Stomach (tissue), 4 donors: ENCODE measurements around the gene ARHGAP35.

Experiments
- EP300 ChIP-seq: sonication (generic); formaldehyde crosslinking; IDR thresholded peaks from one replicate; pipeline ENCODE4 v1.6.1; 2017; ENCODE audit warnings: antibody characterized with exemption
- POLR2AphosphoS5 ChIP-seq, 3 donors: sonication (generic); formaldehyde crosslinking; IDR thresholded peaks; one replicate each; pipeline ENCODE4 v1.6.1; 2016; ENCODE audit warnings: antibody characterized with exemption in 3 of 3
- TF ChIP-seq, protein P1 (sequence below), 7 experiments: fragments of 450-650 bp in 4 of 7; fragments of 200-600 bp in 3 of 7; sonication (generic) in 3 of 7; IDR thresholded peaks; one replicate each; pipeline ENCODE4 v1.5.1; 2016 to 2019; ENCODE audit warnings: antibody characterized with exemption in 7 of 7, control low read depth in 2 of 7, mild to moderate bottlenecking in 1 of 7

DNA sequence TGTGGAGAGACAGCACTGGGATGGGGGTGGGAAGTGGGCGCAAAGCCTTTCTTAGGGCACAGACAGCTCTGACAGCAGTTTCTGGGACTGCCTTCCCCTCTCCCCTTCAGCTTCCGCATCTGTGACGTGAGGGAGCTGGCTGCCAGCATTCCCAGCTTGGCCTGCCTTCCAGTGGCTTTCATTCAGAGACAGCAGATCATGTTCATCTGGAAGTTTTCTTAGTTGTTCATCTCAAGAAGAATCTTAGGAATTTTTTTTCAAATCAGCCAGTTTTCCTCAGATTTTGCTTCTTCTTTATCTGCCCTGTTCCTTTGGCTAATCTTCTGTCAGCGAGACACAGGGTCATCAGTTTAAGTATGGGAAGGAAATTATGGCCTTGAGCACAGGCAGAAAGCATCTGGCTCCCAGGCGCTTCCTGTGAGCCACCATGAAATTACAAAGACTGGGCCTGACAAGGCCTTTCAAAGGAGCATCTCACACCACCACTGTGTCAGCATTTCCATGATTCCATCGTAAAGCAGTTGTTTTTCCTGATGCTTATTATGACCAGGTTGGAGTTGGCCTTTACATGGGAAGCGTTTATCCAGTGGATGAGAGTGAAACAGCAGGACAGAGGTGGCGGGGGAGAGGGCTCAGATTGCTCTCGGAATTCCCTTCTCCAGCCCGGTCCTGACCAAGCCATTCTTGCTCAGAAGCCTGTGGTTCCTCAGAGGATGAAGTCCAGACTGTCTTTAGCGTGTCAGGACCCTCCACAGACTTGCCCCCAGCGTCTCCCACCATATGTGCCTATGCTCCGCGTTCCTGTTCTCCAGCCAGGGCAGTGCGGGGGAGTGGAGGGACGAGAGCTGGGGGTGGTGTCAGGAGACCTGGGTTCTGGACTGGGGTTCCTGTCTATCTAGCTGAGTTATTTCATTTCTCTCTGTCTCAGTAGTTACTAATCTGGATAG, 43.6 kb downstream of the ARHGAP35 start:
- TF ChIP-seq EP300: no peak
- no peak for TF ChIP-seq POLR2AphosphoS5 (IDR thresholded peaks at IDR 0.05)
- TF ChIP-seq, protein P1, sequence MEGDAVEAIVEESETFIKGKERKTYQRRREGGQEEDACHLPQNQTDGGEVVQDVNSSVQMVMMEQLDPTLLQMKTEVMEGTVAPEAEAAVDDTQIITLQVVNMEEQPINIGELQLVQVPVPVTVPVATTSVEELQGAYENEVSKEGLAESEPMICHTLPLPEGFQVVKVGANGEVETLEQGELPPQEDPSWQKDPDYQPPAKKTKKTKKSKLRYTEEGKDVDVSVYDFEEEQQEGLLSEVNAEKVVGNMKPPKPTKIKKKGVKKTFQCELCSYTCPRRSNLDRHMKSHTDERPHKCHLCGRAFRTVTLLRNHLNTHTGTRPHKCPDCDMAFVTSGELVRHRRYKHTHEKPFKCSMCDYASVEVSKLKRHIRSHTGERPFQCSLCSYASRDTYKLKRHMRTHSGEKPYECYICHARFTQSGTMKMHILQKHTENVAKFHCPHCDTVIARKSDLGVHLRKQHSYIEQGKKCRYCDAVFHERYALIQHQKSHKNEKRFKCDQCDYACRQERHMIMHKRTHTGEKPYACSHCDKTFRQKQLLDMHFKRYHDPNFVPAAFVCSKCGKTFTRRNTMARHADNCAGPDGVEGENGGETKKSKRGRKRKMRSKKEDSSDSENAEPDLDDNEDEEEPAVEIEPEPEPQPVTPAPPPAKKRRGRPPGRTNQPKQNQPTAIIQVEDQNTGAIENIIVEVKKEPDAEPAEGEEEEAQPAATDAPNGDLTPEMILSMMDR (IDR thresholded peaks at IDR 0.05): no peak
